NCI-H1694 (cell line): ENCODE data around the gene SORCS2.
"Not testable (repeated sequence)": the region's sequence is repeated elsewhere in the genome, so short reads cannot be mapped to it uniquely, and the experiment has no call there.

Experiments used
- DNase-seq: peaks from one replicate; lab custom pipeline; 2025; lab: John Stamatoyannopoulos, UW

Gene SORCS2

DNA sequence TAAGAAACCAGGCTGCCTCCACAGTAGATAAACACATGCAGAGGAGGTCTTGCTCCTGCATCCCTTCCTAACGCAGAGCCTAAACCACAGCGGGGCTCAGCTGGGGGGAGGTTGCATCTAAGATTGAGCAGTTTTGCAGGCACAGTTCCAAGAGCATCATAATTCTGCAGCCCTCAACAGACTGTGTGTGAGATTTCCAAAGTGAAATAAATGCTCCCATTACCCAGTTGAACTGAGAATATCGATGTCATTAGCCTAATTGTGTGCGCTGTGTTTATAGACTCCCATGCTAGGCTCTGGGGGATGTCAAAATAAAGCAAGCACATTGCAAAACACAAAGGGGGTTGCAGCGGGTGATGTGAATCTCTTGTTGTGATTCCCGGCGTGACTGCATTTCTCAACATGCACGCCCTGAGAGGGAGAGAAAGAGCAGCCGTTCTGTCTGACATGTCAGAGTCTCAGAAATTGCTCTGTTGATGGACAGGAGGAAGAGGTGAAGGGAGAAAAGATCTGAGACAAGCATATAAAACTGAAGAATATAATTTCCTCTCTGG lies 392.3 kb downstream of the SORCS2 start:
- no peak for DNase-seq

DNA sequence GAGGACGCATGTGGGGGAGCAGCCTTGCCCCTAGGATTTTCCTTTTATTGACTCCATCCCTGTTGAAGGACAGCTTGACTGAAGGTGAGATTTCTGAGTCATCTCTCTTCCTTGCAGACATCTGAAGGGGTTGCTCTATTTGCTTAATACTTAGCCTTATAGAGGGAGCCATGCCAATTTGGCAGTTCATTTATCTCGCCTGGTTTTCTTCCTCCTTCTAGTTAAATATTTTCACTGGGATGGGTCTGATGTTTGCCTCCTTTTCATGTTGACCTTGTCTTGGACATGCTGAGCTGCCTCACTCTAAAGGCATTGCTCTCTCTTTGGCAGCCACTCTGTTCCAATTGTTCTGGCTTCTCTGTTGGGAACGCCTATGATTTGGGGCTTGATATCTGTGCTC lies 393.4 kb downstream of the SORCS2 start:
- DNase-seq: no peak

DNA sequence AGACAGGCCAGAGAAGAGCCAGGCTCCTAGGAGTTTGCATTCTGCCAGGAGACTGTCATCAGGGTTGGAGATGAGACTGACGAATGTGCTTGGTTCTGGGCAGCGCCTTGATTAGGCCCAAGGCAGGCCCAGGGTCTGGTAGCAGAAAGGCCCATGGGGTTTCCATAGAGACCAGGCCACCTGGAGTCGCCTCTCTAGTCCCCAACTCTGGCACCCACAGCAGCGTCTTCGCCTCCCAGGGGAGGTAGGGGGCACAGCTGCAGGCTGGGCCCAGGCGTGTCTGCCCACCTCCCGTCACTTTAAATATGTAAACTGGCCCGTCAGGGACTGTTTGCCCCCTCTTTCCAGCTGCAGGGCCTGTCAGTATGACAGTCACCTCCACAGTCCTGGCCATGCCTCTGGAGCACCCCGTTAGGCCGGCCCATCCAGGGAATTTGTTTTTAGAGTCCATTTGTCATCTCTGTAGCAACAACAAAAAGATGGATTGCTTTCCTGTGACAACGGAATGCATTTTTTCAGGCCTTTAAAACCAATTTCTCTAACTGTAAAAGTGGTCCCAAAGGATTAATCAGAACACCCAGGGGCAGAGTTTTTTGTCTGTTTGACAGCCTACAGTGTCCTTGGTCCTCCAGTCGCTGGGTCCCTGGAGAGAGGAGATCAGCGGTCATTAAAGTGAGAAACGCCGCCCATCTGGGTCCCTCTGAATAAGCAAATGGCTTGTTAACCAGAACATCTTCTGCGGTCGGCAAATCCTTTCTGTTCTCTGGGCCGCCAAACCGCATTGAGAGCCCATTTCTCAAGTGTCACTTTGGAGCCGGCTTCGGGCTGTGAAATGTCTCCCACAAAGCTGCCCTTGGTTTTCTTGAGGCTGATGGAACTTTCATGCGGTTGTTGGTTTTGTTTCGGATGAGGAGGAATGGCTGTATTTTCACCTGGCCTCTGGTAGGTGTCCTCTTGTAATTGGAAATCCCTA lies 395.4 kb downstream of the SORCS2 start:
- no peak for DNase-seq

DNA sequence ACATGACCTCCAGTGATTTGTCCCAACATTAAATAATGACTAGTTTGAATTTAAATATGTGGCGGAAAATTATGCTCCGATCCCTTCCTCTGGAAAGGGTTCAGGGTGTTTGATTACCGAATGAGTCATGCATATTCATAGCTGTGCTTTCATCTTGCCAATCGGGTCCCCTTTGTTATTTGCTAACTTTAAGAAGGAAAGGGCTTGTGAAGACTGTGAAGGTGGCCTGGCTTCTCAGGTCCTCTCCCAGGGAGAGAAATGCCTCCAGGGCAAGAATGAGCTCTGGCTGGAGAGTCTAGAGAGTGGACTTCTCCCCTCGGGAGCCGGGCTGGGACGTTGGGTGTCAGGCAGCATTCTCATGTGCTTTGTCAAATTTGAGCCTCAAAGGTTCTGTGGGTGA lies 397.9 kb downstream of the SORCS2 start:
- DNase-seq: no peak

DNA sequence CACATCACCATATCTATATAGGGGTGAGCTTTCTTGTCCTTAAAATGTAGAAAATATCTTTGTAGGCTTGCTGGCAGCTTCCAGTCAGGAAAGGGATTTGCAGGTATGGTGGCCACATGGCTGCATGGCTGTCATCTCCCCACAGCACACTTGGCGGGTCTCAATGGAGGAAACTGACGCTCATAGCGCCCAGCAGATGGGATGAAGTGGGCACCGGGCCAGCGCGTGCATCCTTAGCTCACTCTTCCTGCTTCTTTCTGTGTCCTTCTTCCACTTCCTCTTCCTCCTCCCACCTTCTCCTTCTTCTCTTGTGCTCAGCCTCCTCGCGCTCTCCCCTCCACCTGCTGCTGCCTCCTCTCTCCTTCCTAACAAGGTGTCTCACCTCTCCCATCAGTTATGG lies 398.6 kb downstream of the SORCS2 start:
- no peak for DNase-seq

DNA sequence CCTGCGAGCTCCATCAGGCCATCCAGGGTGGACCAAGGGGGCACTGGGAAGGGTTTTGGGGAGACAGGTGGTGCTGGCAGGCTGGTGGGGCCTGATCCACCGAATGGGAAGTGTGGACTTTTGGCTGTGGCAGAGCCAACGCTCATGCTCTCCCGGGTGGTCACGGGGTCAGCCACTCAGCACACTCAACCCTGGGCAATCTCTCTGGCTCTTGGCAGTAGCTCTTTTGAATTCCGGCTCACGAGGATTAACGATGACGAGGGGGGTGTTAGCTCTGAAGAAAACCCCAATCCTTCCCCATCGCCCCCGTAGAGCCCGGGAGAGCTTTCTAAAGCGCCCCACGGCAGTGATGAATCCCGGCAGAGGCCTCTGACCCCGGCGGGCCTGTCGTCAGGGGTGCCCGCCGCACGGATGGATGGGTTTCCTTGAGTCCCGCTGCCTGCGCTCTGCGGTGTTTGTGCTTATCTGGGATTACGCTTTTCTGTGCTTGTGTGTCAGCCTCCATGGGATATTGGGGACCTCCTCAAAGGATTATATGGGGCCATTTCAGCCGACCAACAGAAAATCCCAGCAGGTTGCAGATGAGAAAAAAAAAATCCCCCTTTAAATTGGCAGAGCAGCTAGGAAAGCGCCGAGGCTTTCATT lies 399.2 kb downstream of the SORCS2 start:
- no peak for DNase-seq

DNA sequence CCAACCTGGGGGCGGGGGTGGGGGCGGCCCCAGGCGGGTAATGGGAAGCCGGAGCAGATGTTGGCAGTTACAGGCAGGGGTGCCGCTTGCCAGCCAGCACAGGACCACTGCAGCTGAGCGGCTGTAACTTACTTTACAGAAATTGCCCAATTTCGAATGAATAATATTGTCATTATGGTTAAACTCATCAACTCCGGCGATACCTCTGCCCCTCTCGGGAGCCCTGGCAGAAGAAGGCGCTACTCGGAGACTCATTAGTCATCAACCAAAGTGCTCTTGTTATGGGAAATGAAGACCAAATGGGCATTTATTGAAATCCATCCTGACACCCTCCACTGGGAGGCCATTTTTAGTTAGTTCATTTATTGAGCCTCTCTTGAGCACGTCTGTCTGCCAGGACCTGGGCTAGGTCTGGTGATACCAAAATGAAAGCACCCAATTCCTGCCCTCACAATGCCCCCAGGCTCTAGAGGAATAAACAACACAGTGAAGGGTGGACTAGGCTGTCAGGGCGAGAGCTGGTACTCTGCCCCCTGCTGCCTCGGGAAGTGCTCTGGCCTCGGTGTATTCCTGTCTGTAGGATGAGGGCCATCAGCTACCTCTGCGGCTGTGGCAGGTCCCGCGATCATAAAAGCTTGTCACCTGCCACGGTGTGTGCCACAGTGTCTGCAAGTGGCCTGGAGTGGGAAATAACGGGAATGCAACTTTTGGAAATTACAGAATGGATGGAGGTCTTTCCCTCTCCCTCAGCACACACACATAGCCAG lies 401.5 kb downstream of the SORCS2 start:
- no peak for DNase-seq

DNA sequence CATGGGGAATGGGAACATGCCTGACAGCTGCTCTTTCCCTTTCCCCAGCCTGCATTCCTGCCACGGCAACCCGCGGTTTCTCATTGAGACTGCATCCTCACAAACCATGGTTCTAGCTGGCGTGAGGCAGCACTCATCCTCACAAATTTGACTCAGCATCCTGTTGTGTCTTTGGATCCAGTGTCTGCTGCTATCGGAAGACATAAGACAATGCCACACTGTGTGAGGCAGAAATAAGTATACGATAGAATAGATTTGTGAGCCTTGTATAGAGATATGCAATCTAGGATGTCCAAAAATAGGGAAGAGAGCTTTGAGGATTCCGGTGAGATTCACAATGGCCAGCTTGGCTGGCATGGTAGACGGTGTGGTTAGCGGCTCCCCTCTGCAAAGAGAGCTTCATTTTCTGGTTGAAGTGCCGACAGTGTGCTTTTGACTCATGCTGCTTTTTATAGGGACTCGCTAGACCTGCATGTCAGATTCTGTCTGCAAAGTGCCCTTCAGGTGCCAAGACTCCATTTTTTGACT lies 403.7 kb downstream of the SORCS2 start:
- no peak for DNase-seq

DNA sequence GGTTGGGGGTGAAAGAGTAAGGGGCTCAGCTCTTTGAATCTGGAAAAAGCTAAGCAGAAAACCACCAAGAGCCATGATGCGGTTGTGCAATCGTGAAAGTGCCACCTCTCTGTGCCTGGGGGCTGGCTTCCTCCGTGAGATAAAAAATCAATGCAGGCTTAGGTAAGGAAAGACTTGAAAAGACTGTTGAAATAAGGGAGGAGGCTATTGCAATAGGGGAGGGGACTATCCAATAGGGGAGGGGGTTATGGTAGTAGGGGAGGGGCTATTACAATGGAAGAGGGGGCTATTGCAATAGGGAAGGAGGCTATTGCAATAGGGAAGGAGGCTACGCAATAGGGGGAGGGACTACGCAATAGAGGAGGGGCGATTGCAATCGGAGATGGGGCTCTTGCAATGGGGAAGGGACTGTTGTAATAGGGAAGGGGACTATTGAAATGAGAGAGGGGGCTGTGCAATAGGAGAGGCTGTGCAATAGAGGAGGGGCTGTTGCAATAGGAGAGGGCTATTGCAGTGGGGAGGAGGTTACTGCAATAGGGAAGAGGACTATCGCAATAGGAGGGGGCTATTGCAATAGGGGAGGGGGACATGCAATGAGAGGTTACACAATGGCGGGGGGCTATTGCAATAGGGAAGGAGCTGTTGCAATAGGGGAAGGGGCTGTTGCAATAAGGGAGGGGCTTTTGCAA lies 404.7 kb downstream of the SORCS2 start:
- no peak for DNase-seq

DNA sequence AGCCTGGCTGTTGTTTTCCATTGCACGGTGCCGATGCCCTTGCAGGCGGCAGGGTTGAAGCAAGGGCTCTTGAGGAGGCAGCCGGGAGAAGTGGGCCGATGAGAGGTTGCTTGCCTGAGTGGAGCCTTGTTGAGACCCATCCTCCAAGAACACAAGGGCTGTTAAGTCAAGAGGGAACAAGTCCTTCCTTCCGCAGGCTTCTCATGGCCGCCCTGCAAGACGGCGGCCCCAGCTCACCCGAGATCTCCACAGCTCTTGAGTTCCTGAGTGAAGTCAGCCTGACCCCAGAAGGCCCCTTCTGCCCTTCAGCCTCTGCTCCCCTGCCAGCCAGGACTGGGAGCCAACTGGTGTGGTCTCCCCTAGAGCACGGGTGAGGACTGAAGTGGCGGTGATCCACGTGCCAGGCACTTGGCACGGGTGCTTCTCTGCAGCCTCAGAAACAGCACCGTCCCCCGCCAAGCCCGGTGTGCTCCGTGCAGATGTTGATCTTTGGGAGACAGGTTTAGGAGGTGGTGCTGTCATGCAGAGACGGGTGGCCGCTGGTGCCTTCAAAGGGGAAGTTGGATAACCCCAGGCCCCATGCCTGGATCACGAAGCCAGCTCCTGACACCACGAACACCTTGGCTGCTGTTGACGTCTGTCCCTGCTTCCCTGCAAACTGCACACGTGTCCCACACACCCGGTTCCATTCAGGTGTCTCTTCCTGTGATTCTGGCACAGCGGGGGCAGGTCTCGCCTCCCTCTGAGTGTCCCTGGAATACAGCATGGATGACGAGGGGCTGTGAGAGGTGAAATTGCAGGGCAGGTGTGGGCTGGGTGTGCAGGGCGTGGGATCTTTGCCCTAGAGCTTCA lies 406.8 kb downstream of the SORCS2 start:
- no peak for DNase-seq

DNA sequence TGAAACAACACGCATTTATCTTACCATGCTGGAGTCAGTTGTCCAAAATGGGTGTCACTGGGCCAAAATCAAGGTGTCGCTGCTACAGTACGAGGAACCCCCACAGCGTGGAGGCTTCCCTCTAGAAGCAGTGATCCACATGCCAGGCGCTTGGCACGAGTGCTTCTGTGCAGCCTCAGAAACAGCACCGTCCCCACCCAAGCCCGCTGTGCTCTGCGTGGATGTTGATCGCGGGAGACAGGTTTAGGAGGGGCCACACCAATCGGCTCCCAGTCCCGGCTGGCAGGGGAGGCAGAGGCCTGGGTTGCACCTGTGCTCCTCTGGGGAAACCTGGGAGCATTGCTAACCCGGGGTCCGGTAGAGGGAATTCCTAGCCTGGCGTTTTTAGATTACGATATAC lies 407.9 kb downstream of the SORCS2 start:
- no peak for DNase-seq

DNA sequence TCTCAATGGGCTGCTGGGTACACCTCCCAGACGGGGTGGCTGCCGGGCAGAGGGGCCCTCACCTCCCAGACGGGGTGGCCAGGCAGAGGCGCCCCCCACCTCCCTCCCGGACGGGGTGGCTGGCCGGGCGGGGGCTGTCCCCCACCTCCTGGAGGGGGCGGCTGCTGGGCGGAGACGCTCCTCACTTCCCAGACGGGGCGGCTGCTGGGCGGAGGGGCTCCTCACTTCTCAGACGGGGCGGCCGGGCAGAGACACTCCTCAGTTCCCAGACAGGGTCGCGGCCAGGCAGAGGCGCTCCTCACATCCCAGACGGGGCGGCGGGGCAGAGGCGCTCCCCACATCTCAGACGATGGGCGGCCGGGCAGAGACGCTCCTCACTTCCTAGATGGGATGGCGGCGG lies 409.8 kb downstream of the SORCS2 start:
- DNase-seq: not testable (repeated sequence)

DNA sequence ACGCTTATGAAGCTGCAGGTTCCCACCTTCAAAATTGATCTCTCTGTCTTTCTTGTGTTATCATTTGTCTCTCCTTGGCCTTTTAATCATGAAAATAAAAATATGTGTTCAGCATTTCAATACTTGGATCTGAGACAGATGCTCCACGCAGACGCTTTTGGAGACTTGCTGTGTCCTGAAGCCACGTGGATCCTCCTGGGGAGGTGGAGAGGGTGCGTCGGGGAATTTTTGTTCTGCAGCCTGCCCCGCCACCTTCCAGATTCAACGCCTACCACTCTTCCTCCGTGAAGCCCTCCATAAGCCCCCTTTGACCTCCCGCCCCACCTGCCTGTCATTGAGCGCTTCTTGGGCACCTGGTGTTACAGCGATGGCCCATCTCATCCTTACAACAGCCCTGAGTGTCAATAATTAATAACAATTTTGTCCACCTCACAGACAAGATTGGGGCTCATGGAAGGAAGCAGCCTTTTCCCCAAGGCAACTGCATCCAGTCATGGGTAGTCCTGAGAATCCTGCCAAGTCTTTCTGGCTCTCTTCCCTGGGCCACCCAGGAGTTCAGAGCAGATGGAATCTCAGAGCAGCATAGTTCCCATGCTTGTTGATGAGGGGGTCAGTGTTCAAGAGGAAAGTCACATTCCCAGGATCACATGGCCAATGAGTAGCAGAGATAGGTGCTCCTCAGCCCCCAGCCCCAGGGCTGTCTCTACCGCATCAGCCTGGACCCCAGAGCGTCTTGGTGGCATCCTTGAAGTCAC lies 415.0 kb downstream of the SORCS2 start:
- no peak for DNase-seq

DNA sequence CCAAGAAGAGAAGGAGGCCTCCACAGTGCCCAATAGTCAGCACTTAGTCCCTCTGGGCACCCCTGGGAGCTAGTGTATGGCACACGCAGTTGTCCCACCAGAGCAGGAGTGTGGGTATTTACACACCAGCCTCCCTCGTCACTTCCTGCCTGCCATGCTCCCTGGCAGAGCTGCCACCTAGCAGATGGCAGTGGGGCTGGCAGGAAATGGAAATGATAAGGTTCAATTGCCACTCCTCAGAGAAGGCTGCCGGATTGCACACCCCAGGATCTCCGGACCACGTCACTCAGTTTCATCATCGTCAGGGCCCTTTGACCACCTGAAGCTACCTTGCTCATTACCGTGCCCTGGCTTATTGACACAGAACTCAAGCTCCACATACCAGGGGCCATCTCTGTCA lies 415.7 kb downstream of the SORCS2 start:
- no peak for DNase-seq

DNA sequence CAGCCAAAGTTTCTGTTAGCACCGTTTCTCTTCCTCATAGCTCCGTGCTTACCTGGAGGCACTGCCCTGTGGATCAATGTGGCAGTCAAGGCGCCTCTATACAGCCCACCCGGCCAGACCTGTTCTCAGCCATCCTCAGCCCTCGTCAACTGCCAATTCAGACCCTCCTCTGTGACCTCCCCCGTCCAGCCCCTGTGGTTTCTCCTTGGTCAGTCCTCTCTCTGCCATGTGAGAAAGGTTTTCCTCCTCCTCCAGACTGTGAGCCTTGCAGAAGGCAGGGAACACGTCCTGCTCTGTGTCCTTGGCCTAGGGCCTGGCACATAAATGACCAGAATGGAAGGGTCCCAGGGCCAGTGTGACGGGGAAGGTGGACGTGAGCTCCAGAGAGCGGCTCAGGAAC lies 417.0 kb downstream of the SORCS2 start:
- DNase-seq: no peak

DNA sequence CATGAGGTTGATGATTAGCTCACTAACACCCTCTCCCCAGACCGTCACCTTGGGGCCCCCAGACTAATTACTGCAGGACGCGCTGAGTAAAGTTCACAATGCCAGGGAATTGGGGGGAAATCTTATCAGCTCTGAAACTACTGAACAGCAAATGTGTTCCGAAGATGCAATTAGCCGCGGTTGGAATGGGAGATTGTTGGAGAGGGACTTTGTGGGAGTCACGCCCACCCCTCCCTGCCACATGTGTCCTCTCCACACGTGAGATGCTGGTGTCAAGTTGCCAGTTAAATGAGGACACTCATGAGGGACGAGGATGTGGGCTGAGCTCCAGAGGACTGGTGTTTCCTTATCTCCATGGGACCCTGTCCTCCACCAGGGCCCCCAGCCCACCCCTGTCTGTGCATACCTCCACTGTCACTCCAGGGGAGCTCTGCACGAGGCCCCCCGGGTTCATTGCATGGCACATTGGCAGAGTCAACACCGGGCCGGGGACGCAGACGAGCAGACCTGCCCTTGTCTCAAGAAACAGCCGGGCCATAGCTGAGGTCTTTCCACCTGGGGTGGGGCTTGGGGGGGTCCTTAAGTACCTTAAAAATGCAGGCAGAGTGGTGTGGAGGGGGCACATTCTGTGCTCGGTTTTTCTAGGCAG lies 417.8 kb downstream of the SORCS2 start:
- no peak for DNase-seq

DNA sequence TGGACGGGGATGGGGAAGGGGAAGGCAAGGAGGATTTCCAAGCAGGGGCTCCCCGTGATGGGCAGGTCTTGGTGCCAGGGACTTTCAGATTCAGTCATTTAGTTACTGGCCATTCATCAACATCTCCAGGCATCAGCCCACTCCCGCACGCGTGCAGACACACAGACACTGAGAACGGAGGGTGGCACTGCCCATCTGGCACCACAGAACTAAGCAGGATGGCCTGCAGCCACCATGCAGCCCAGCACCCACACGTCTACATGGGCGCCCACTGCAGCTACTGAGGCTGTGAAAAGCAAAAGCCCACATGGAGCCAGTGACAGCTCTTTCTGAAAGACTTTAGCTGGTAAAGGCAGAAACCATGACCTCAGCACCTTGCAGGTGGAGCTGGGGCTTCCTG lies 418.5 kb downstream of the SORCS2 start:
- no peak for DNase-seq

DNA sequence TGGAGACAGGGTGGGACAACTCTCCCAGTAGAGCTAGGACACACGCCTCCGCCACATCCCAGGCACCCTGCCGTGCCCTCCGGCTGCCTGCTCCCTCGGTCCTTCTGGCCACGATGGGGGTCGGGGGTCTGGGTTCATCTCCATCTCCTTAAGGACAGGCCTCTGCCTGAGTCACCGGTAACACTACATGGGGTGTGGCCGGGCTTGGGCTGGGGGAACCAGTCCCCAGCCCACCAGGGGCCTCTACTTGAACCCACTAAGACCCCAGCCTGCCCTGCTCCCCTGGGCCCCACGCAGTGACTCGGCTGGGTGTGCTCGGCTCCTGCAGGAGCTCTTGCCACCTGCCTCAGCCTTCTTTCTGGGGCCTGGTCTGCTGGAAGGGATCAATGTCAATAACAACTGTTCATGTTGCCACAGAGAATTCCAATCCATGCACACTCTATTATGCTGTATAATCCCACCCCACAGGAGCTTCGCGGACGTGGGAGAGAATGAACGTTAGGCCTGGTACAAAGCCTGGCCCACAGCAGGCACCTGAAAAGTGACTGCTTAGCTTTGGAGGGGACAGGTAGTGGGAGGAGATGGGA lies 420.1 kb downstream of the SORCS2 start:
- no peak for DNase-seq
